ENCODE results near the gene KCNH2. TPM values are rescaled to one million over a fixed set of nuclear protein-coding genes. Genes with fewer than 3 reads are reported as not detected.
"Not testable (repeated sequence)": the region's sequence is repeated elsewhere in the genome, so short reads cannot be mapped to it uniquely, and the experiment has no call there.

KCNH2 gene
- total RNA-seq, 1 experiment from 2014 or later: 0.27 TPM

DNA sequence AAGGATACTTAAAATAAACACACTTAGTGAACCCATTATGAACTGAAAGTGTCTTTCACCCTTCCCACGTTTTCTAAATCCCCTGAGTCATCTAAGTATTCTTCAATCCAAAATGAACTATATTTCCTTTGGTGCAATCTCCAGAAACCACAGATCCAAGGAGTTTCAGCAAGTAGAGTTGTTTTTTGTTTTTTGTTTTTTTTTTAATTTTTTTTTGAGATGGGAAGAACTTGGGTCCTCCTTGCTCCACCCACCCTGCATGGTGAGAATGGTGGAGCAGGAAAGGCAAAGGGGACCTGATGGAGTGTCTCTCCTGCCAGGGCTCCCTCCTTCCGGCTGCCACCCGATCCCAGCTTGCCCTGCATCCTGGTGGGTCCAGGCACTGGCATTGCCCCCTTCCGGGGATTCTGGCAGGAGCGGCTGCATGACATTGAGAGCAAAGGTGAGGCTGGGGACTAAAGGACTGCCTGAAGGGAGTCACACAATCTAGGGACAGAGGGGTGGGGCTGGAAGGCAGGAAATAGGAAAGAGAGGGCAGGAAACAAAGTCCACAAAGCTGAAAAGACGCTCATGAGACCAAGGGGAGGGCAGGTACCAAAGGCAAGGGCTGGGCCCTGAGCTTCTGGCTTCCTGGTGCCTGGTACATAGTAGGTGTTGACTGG lies 34.0 kb upstream of the KCNH2 start:
- no peak for DNase-seq (ENCODE audit: extremely low read depth, low read depth)

DNA sequence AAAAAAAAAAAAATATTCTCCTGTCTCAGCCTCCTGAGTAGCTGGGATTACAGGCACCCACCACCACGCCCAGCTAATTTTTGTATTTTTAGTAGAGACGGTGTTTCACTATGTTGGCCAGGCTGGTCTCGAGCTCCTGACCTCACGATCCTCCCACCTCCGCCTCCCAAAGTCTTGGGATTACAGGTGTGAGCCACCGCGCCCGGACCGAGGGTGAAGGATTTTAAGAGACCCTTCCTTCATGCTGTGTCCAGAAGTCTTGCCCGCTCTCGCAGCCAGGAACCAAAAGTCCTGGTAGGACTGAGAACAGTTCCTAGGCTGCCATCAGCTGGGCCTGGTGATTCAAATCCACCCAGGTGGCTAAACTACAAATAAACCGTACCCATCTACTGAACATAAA lies 33.5 kb upstream of the KCNH2 start:
- DNase-seq (ENCODE audit: extremely low read depth, low read depth): not testable (repeated sequence)

DNA sequence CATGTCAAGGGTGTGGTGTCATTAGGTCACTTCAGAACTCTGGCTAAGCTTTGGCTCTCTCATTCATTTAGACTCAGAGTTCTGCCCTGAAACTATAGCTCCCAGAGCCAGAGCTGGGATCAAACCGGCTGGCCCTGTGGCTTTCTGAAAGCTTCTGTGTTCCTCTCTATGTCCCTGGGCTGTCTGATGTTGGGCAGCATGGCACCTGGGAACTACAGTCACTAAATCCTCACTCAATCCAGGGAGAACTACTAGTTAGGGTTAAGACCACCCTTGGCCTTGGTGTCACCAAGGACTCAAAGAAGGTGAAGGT lies 32.9 kb upstream of the KCNH2 start:
- no peak for DNase-seq (ENCODE audit: extremely low read depth, low read depth)

DNA sequence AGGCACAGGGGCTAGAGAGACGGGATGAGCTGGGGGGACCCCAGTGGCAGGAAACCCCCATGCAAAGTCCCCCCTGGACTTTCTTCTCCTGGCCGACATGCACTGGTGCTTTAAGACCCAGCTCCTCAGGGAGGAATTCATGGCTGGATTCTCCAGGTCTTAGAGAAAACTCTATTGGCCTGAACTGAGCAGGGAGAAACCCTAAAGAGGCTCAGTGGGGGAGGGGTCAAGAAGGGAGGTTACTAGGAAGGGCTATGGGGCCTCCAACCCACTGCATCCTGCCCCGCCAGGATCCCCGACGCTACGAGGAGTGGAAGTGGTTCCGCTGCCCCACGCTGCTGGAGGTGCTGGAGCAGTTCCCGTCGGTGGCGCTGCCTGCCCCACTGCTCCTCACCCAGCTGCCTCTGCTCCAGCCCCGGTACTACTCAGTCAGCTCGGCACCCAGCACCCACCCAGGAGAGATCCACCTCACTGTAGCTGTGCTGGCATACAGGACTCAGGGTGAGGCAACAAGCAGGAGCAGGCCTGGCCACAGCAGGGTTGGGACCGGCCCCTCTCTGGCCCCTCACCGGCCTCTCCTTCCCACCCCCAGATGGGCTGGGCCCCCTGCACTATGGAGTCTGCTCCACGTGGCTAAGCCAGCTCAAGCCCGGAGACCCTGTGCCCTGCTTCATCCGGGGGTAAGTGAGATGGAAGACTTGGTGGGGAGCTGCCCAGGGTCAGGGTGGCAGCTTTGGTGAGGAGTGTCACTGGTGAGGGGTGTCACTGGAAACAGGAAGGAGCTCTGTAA lies 32.4 kb upstream of the KCNH2 start:
- no peak for DNase-seq (ENCODE audit: extremely low read depth, low read depth)

DNA sequence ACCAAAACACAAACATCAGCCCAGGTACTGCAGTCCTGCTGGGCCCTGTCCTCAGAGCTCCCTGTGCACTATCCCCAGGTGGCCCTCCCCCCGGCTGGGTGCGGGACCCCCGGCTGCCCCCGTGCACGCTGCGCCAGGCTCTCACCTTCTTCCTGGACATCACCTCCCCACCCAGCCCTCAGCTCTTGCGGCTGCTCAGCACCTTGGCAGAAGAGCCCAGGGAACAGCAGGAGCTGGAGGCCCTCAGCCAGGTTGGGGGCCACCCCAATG lies 31.9 kb upstream of the KCNH2 start:
- no peak for DNase-seq (ENCODE audit: extremely low read depth, low read depth)

DNA sequence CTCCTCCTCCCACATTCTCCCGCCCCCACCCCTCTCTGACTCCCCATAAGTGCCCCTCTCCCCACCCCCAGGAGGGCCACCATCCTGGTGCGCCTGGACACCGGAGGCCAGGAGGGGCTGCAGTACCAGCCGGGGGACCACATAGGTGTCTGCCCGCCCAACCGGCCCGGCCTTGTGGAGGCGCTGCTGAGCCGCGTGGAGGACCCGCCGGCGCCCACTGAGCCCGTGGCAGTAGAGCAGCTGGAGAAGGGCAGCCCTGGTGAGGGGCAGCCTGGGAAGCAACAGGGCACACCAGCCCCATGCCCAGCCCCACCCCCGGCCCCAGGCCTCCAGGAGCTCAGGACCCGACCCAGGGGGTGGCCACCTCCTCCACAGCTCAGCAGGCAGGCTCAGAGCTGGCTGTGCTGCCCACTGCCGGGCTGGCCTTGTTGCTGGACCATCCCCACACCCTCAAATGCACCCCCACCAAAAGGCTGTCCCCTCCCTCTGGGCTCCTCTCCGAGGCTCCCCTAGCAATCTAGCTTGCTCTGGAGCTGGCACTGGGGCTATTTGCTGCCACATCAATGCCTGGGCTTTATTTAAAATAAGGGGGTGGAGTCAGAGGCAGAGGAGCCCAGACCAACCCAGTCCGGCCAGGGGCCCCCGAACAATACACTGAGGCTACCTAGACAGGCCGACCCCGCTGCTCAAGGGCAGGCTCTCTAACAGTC lies 31.4 kb upstream of the KCNH2 start:
- no peak for DNase-seq (ENCODE audit: extremely low read depth, low read depth)

DNA sequence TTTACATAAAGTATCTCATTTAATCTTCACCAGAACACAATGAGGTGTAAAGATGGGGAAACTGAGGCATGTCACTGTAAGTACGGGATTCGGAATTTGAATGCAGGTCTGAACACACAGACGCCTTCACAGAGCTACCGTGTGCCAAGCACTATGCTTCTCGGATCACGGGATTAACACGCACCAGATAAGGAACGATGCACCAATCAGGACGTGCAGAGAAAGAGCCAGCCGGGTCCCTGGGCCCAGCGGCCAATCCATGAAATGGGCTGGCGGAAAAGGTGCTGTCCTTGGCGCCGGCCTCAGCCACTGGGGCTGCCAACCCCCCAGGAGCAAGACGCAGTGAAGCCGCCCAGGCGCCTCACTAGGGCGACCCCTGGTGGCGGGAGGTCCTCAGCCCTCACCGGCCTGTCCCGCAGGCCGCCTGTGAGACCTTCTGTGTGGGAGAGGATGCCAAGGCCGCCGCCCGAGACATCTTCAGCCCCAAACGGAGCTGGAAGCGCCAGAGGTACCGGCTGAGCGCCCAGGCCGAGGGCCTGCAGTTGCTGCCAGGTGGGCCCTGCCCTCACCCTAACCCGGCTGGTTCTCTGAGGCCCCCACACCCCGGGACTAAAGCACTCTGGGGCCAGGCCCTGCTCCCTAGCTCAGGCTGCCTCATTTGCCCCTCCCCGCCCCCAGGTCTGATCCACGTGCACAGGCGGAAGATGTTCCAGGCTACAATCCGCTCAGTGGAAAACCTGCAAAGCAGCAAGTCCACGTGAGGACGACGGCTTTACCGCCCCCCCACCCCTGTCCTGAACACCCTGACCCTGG lies 30.6 kb upstream of the KCNH2 start:
- peak; percentile 23 for DNase-seq (ENCODE audit: extremely low read depth, low read depth)

DNA sequence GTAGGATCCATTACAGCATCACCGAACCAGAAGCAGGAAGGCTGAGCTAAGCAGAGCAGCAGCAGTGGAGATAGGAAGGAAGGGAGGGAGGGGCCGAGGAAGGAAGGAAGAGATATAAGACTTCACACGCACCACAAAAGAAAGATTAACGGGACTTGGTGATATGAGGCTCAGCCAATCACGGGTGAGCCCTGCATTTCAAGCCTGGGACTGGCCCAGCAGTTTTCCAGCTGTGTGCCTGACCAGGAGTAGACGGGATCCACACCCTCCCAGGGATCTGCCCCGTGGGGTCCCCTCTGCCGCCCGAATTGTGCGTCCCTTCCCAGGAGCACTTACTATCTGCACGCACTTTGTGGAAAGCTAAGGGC lies 30.0 kb upstream of the KCNH2 start:
- no peak for DNase-seq (ENCODE audit: extremely low read depth, low read depth)

DNA sequence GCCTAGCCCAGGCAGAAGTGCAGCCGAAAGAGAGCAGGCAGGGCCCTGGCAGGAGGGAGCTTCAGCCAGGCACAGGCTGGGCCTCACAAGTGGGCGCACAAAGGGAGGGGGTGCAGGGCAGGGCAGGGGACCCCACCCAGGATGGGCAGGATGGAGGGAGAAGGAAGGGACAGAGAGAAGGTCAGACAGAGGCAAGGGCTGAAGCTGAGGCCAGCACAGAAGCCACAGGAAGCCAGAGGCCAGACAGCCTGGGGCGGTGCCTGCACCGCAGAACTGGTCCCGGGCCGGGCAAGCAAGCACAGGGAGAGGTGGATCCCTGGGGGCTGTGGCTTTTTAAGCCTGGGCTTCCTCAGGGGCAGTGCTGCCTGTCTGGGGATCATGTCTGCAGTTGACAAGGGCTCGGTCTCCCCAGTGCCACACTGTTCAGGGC lies 29.4 kb upstream of the KCNH2 start:
- DNase-seq (ENCODE audit: extremely low read depth, low read depth): no peak

DNA sequence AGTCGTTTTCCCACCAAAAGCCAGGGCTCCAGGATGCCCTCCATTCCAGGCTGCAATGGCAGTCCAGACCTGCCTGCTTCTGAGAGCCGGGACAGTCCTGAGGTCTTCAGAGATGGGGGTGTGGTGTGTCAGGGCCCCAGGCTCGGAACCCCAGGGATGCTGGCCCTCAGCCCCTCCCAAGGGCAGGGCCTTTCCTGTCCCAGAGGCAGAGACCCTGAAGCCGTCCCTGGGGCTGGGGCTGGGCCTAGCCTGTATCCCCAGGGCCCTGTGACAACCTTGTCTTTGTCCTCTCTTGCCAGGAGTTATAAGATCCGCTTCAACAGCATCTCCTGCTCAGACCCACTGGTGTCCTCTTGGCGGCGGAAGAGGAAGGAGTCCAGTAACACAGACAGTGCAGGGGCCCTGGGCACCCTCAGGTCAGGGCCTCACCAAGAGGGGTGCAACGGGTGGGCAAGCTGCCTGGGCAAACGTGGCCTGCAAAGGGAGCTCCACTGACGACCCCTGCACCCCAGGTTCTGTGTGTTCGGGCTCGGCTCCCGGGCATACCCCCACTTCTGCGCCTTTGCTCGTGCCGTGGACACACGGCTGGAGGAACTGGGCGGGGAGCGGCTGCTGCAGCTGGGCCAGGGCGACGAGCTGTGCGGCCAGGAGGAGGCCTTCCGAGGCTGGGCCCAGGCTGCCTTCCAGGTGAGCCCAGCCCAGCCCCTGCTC lies 28.6 kb upstream of the KCNH2 start:
- DNase-seq (ENCODE audit: extremely low read depth, low read depth): no peak

DNA sequence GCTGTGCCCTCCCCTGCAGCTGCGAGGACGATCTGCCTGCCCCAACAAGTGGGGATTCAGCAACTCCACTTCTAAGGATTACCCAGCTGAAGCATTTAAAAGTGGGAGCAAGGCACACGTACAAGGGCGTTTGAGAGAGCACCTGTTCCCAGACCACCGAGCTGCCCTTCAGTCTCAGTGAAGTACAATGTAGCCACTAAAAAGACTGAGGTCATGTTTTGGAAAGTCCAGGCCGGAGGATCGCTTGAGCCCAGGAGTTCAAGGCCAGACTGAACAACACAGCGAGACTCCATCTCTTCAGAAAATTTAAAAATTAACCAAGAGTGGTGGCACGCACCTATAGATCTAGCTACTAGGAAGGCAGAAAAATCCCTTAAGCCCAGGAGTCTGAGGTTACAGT lies 27.4 kb upstream of the KCNH2 start:
- no peak for DNase-seq (ENCODE audit: extremely low read depth, low read depth)

DNA sequence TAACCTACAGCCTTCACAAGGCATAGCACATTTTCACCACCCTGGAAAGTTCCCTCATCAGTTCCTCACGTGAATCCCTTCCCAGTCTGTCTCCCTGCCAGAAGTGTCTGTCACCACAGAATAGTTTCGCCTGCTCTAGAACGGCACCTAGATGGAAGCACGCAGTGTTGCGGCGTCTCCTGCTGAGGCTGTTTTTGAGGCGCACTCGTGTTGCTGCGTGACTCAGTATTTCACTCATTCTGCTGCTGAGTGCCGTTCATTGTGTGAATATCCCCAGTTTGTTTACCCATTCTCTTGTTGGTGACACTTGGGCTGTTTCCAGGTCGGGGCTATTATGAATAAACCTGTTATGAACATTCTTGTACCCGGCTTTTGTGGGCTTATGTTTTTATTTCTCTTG lies 25.5 kb upstream of the KCNH2 start:
- DNase-seq (ENCODE audit: extremely low read depth, low read depth): no peak

DNA sequence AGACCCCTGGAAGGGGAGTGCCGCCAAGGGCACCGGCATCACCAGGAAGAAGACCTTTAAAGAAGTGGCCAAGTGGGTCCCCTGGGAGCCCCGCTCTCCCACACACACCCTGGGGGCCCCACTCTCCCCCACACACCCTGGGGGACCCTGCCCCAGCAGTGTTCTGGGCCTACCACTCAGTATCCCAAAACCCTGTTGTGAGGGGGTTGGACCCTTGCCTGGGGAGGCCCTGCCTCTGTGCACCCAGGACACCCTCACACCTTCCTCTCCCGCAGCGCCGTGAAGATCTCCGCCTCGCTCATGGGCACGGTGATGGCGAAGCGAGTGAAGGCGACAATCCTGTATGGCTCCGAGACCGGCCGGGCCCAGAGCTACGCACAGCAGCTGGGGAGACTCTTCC lies 23.4 kb upstream of the KCNH2 start:
- DNase-seq (ENCODE audit: extremely low read depth, low read depth): no peak

DNA sequence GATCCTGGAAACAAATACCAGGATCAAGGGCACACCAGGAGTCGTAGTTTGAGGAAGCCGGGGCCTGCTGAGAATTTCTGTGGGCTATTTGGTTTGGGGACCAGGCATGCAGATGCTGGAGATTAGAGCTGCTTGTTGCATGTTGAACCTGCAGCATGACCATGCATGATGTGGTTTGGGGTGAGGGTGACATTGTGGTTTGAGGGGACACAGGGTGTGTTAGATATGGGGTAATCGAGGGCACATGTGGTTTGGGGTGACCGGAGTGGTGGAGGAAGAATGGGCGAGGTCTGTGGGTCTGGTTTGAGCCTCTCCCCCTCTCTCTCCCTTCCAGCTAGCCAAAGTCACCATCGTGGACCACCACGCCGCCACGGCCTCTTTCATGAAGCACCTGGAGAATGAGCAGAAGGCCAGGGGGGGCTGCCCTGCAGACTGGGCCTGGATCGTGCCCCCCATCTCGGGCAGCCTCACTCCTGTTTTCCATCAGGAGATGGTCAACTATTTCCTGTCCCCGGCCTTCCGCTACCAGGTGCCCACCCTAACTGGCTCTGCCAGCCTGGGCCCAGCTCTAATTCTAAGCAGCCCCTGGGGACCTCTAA lies 22.9 kb upstream of the KCNH2 start:
- DNase-seq (ENCODE audit: extremely low read depth, low read depth): no peak

DNA sequence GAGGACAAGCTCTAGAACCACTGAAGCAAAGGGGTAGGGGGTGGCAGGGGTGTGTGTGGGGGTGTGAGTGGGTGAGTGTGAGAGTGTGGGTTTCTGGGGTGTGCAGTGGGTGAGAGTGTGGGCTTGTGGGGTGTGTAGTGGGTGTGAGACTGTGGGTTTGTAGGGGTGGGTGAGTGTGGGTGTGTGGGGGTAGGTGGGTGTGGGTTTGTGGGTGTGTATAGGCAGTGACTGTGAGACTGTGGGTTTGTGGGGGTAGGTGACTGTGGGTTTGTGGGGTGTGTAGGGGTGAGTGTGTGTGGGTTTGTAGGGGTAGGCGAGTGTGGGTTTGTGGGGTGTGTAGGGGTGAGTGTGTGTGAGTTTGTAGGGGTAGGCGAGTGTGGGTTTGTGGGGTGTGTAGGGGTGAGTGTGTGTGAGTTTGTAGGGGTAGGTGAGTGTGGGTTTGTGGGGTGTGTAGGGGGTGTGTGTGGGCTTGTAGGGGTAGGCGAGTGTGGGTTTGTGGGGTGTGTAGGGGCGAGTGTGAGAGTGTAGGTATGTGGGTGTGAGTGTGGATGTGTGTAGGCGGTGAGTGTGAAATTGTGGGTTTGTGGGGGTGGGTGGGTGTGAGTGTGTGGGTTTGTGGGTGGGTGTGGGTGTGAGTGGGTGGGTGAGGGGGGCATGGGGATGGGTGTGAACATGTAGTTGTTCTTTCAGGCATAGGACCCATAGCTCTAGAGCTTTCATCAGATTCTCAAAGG lies 21.5 kb upstream of the KCNH2 start:
- DNase-seq (ENCODE audit: extremely low read depth, low read depth): no peak

DNA sequence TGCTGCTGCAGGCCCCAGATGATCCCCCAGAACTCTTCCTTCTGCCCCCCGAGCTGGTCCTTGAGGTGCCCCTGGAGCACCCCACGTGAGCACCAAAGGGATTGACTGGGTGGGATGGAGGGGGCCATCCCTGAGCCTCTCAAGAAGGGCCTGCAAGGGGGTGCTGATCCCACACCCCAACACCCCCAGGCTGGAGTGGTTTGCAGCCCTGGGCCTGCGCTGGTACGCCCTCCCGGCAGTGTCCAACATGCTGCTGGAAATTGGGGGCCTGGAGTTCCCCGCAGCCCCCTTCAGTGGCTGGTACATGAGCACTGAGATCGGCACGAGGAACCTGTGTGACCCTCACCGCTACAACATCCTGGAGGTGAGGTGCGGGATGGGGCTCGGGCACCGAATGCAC lies 20.9 kb upstream of the KCNH2 start:
- DNase-seq (ENCODE audit: extremely low read depth, low read depth): no peak

DNA sequence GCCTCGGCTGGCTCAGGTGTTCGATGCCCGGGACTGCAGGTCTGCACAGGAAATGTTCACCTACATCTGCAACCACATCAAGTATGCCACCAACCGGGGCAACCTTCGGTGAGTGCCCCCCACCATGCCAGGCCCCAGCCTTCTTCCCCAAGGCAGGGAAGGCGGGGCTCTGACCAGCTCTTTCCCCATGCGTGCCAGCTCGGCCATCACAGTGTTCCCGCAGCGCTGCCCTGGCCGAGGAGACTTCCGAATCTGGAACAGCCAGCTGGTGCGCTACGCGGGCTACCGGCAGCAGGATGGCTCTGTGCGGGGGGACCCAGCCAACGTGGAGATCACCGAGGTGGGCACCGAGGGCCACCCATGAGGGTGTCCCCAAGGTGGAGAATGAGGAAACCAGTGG lies 20.2 kb upstream of the KCNH2 start:
- DNase-seq (ENCODE audit: extremely low read depth, low read depth): no peak

DNA sequence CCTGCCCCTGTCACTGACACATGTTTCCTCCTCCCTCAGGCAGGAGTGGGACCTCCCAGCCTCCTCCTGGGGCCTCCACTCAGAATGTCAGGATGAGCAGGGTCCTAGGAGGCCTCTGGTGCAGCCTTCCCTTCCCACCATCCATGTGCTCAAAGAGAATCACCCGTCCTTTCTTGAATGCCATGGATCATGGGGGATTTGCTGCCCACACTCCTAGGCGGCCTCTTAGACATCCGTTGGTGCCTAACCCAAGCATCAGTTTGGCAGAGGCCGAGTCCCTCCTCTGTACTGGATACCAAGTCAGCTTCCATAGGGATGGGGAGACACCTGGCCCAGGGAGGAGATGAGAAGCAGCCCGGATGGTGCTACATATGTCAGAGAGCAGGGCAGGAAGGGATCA lies 19.7 kb upstream of the KCNH2 start:
- DNase-seq (ENCODE audit: extremely low read depth, low read depth): no peak

DNA sequence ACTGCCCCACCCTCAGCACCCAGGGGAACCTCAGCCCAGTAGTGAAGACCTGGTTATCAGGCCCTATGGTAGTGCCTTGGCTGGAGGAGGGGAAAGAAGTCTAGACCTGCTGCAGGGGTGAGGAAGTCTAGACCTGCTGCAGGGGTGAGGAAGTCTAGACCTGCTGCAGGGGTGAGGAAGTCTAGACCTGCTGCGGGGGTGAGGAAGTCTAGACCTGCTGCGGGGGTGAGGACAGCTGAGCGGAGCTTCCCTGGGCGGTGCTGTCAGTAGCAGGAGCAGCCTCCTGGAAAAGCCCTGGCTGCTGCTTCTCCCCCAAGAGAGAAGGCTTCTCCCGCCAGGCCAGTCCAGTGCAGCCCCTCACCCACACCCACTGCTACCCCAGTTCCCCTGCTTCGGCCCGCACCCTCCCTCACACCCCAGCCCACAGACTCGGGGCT lies 19.0 kb upstream of the KCNH2 start:
- no peak for DNase-seq (ENCODE audit: extremely low read depth, low read depth)

All from NCI-H460 (cell line).